Ascending aorta (tissue), 2 donors: ENCODE data around the gene TMEM174. TPM values are rescaled to one million over a fixed set of nuclear protein-coding genes. Genes with fewer than 3 reads are reported as not detected.

ENCODE experiments used
- DNase-seq, 2 donors: peaks; one replicate each; pipeline ENCODE4 v3.0.0-alpha.2; 2019; ENCODE audit warnings: low spot score in 2 of 2
- H3K27ac ChIP-seq, 2 donors: fragments of 200-600 bp; sonication (generic); one replicate each; pipeline ENCODE4 v1.5.1; 2016 to 2017; ENCODE audit warnings: mild to moderate bottlenecking in 1 of 2
- H3K27me3 ChIP-seq: fragments of 200-600 bp; sonication (generic); one replicate; pipeline ENCODE4 v1.5.1; 2017
- H3K36me3 ChIP-seq, 2 donors: fragments of 200-600 bp; sonication (generic); one replicate each; pipeline ENCODE4 v1.5.1; 2016
- H3K4me1 ChIP-seq, 2 donors: fragments of 200-600 bp; sonication (generic); one replicate each; pipeline ENCODE4 v1.5.1; 2016 to 2017; ENCODE audit warnings: mild to moderate bottlenecking in 1 of 2
- H3K4me3 ChIP-seq, 2 donors: fragments of 200-600 bp; sonication (generic); one replicate each; pipeline ENCODE4 v1.5.1; 2016 to 2017; ENCODE audit warnings: mild to moderate bottlenecking in 1 of 2
- H3K9me3 ChIP-seq, 2 donors: fragments of 200-600 bp; sonication (generic); one replicate each; pipeline ENCODE4 v1.5.1; 2016
- intact Hi-C: fragments of 100-400 bp; cut with DNase I; formaldehyde crosslinking; loops from one replicate; pipeline ENCODE4 v1.15.1; 2023
- total RNA-seq: library from RNA; depleted of rRNA; stranded (reverse); fragments of >200 nt; gene quantifications from one replicate; pipeline ENCODE4 v1.1.0, GENCODE V29; 2016
- TF ChIP-seq, protein P1 (sequence below), 3 experiments: fragments of 200-600 bp in 2 of 3; fragments of 450-650 bp in 1 of 3; sonication (generic) in 2 of 3; IDR thresholded peaks; one replicate each; pipeline ENCODE4 v1.5.1; 2016 to 2019; ENCODE audit warnings: antibody characterized with exemption in 3 of 3, mild to moderate bottlenecking in 1 of 3, moderate library complexity in 1 of 3

TMEM174 gene
- total RNA-seq, 1 donor from 2014 or later: not detected

DNA sequence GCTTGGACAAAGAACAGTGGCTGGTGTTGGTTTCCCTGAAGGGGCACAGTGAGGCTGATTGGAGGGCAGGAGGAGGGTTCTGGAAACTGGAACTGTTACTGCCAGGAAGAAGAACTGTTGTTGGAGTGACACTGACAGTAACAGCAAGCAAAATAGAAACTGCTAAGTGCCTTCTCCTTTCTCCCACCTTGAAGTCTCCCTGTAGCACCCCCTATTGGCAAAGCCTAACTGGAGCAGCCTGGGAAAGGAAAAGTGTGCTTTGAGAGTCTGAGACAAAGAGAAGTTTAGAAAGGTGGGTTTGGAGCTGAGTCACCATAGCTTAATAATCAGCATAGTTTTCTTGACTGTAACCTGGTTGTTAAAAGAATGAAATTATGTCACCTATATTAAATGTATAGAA lies 2.5 kb upstream of the TMEM174 start:
- H3K4me1 ChIP-seq: no peaks in the 10 kb centered on the region
- intact Hi-C loops: no loop called here
- H3K9me3 ChIP-seq: no peaks in the 10 kb centered on the region
- TF ChIP-seq, protein P1, sequence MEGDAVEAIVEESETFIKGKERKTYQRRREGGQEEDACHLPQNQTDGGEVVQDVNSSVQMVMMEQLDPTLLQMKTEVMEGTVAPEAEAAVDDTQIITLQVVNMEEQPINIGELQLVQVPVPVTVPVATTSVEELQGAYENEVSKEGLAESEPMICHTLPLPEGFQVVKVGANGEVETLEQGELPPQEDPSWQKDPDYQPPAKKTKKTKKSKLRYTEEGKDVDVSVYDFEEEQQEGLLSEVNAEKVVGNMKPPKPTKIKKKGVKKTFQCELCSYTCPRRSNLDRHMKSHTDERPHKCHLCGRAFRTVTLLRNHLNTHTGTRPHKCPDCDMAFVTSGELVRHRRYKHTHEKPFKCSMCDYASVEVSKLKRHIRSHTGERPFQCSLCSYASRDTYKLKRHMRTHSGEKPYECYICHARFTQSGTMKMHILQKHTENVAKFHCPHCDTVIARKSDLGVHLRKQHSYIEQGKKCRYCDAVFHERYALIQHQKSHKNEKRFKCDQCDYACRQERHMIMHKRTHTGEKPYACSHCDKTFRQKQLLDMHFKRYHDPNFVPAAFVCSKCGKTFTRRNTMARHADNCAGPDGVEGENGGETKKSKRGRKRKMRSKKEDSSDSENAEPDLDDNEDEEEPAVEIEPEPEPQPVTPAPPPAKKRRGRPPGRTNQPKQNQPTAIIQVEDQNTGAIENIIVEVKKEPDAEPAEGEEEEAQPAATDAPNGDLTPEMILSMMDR (IDR thresholded peaks at IDR 0.05): peak in 1 of 3 experiments; percentile 17
- H3K27me3 ChIP-seq: no peaks in the 10 kb centered on the region
- no peak overlapping the region for H3K4me3 ChIP-seq
- no peak for DNase-seq
- H3K27ac ChIP-seq: no peak overlapping the region
- H3K36me3 ChIP-seq: no peaks in the 10 kb centered on the region

DNA sequence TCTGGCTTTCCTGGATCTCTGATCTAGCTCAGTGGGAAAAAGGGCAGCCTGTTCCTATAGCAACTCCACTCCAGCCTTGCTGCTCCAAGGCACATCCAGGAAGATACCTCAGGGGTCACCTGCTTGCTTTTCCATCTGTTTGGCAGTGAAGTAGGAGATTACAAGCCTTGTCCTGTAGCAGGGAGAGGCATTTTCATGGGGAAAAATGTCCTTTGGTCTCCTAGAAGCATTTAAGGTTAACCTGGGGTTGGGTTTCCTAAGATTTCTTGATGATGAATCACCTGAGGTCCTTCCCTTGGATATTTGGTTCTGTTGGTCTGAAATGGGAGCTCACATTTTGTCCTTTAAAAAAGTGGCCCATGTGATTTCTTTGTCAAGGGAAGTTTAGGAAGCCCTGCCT lies 1.5 kb upstream of the TMEM174 start:
- no peak for DNase-seq
- Histone ChIP-seq H3K9me3 (no peaks in the 10 kb centered on the region), H3K36me3 (no peaks in the 10 kb centered on the region), H3K27me3 (no peaks in the 10 kb centered on the region), H3K27ac (no peak overlapping the region), H3K4me1 (no peaks in the 10 kb centered on the region), H3K4me3 (no peak overlapping the region)
- TF ChIP-seq, protein P1 (IDR thresholded peaks at IDR 0.05): no peak
- intact Hi-C loops: no loop called here

DNA sequence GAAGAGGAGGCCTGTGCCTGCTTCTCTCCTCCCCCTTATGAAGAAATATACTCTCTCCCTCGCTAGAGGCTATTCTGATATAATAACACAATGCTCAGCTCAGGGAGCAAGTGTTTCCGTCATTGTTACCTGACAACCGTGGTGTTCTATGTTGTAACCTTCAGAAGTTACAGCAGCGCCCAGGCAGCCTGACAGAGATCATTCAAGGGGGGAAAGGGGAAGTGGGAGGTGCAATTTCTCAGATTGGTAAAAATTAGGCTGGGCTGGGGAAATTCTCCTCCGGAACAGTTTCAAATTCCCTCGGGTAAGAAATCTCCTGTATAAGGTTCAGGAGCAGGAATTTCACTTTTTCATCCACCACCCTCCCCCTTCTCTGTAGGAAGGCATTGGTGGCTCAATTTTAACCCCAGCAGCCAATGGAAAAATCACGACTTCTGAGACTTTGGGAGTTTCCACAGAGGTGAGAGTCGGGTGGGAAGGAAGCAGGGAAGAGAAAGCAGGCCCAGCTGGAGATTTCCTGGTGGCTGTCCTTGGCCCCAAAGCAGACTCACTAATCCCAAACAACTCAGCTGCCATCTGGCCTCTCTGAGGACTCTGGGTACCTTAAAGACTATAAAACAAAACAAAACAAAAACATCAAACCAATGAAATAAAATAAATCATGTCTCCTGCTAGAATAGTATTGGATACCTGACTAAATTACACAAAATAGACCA lies 1.3 kb downstream of the TMEM174 start:
- H3K27me3 ChIP-seq: no peaks in the 10 kb centered on the region
- TF ChIP-seq, protein P1 (IDR thresholded peaks at IDR 0.05): no peak
- no peak overlapping the region for H3K27ac ChIP-seq
- H3K4me3 ChIP-seq: no peak overlapping the region
- no peaks in the 10 kb centered on the region for H3K36me3 ChIP-seq
- no peaks in the 10 kb centered on the region for H3K4me1 ChIP-seq
- intact Hi-C loops: no loop called here
- H3K9me3 ChIP-seq: no peaks in the 10 kb centered on the region
- DNase-seq: no peak

DNA sequence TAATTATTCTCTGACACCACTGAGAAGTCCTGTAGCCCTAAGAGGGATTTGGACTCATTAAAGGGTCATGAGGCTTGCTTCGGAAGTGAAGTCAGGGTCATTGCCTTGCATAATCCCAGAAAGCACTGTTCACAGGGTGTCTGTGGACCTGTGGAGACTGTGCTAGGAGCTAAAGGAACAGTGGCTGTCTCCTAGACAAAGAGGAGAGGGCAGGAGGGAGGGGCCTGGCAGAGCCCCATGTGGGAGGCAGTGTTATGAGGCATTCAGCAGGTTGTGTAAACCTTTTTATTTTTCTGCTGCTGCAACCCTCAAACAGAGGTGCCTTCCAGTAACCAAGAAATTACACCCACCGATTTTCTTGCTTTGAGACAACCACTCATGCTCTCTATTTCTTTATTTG lies 3.3 kb downstream of the TMEM174 start:
- Histone ChIP-seq H3K4me3 (no peak overlapping the region), H3K27me3 (no peaks in the 10 kb centered on the region), H3K9me3 (no peaks in the 10 kb centered on the region), H3K36me3 (no peaks in the 10 kb centered on the region), H3K27ac (no peak overlapping the region), H3K4me1 (no peaks in the 10 kb centered on the region)
- TF ChIP-seq, protein P1 (IDR thresholded peaks at IDR 0.05): no peak
- intact Hi-C loops: no loop called here
- DNase-seq: no peak

DNA sequence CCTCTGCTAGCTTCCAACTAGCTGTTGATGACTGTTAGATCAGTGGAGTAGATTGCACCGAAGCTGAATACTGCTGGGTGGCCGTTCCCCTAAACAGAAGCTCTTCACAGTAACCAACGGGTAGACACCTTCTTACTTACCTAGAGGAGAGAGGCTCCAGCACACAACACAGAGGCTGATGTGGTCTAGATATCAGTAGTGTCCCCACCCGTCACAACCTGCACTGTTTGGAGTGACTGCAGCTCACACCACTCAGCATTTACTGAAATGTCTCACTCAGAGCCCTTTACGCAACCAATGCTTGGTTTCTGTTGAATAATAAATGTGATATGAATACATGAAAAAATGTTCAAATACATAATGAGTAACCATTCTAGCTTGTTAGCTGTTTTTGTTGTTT lies 5.3 kb downstream of the TMEM174 start:
- TF ChIP-seq, protein P1 (IDR thresholded peaks at IDR 0.05): no peak
- Histone ChIP-seq H3K4me1 (no peaks in the 10 kb centered on the region), H3K27ac (no peak overlapping the region), H3K36me3 (no peaks in the 10 kb centered on the region), H3K9me3 (no peaks in the 10 kb centered on the region), H3K4me3 (no peak overlapping the region), H3K27me3 (no peaks in the 10 kb centered on the region)
- DNase-seq: no peak
- intact Hi-C loops: no loop called here

DNA sequence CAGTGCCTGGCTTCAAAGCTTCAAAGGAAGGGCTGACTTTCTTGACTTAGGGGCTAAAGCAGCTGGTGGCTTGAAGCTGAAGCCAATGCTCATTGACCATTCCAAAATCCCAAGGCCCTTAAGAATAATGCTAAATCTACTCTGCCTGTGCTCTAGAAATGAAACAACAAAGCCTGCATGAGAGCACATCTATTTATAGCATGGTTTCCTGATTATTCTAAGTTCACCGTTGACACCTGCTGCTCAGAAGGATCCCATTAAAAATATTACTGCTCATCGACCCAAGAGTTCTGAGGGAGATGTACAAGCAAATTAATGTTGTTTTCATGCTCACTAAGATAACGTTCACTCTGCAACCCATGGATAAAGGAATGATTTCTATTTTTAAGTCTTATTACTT lies 6.7 kb downstream of the TMEM174 start:
- H3K36me3 ChIP-seq: no peaks in the 10 kb centered on the region
- TF ChIP-seq, protein P1 (IDR thresholded peaks at IDR 0.05): no peak
- no peaks in the 10 kb centered on the region for H3K4me1 ChIP-seq
- no peak for DNase-seq
- no peaks in the 10 kb centered on the region for H3K27me3 ChIP-seq
- H3K27ac ChIP-seq: no peak overlapping the region
- no peaks in the 10 kb centered on the region for H3K9me3 ChIP-seq
- no peak overlapping the region for H3K4me3 ChIP-seq
- intact Hi-C loops: no loop called here
